SK-N-SH (cell line): ENCODE measurements around the gene RAB6B. TPM values are rescaled to one million over a fixed set of nuclear protein-coding genes. Genes with fewer than 3 reads are reported as not detected.

Experiments
- polyA plus RNA-seq, 3 experiments: library from polyadenylated mRNA; depleted of rRNA; stranded (reverse); fragments of >200 nt; gene quantifications; 2 replicates each; pipeline ENCODE4 v1.2.3, GENCODE V29; 2012

RAB6B gene
- polyA plus RNA-seq, 1 of the 3 experiments (the other 2 are of a cell fraction) = 9.3 TPM

Other genes starting within 250 kb of the RAB6B start
- 15.7 and 21.5 TPM in 2 replicates for gene TOPBP1, start 233.9 kb downstream of the RAB6B start, polyA plus RNA-seq (2012; rRNA removed)
- gene TF, start 149.5 kb downstream of the RAB6B start, polyA plus RNA-seq (2012; rRNA removed) = 0.02 and 0.08 TPM in 2 replicates
- 28.8 and 54.3 TPM in 2 replicates for gene SRPRB, start 90.1 kb downstream of the RAB6B start, polyA plus RNA-seq (2012; rRNA removed)
- gene SLCO2A1, start 134.0 kb upstream of the RAB6B start, polyA plus RNA-seq (2012; rRNA removed) = 5.8 and 9.3 TPM in 2 replicates